ENCODE results near the gene PIP5K1B.

The PIP5K1B gene

DNA sequence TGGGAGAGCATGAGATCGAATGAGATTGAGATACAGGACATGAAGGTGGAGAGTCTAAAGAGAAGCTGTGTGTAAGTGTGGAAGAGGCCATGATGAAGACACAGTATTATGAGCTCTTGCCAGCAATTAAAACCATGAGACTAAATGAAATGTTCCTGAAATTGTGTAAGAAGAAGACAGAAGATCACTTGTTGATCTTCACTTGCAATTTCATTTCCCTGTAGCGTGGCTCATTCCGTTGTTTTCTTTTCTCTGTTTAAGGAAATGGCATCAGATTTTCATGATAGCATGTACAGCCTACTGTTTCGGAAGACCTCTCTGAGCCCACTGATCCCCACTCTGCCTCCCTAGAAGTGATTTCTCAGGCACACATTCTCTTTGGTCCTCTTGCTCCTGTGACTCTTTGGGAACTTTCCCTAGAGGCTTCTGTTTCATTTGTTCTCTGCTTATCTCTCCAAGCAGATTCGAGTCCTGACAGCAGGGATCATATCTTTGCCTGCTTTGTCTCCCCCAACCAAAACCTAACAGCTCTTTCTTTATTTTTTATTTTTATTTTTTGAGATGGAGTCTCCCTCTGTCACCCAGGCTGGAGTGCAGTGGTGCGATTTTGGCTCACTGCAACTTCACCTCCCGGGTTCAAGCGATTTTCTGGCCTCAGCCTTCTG is 16.8 kb downstream of the PIP5K1B start:
- no peak overlapping the region for H3K4me3 ChIP-seq (ENCODE audit: low read depth, low read length)
- in situ Hi-C loops (cut with HindIII; ENCODE audit: low sequenced_read_pairs), result no loop called here
- no peak for TF ChIP-seq CTCF (IDR thresholded peaks at IDR 0.05; ENCODE audit: low read depth, low read length)
- no peak for DNase-seq (ENCODE audit: low read depth, low spot score)

- no peak overlapping the region for H3K4me3 ChIP-seq (ENCODE audit: low read depth, low read length)
- no peak for DNase-seq (ENCODE audit: low read depth, low spot score)
- no peak for TF ChIP-seq CTCF (IDR thresholded peaks at IDR 0.05; ENCODE audit: low read depth, low read length)
- in situ Hi-C loops (cut with HindIII; ENCODE audit: low sequenced_read_pairs), result no loop called here
These were observed 20.0 kb downstream of the PIP5K1B start for GRCh38 chr9:68725070-68725469.

DNA sequence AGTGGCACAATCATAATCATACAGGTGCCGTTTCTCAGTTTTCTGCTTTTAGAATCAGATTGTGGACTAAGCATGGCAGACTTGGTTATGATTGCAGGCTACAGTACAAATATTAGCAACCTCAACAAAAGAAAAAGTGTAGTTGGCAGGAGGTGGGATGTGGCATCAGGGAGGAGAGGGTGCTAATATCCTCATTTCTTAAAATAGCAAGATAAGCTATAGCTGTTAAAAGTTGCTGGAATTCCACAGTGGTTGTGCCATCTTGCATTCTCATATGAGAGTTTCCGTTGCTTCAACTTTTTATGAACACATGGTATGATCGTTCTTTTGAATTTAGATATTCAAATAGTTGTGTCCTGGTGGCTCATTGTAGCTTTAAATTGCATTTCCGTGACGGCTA is 21.4 kb downstream of the PIP5K1B start:
- H3K4me3 ChIP-seq (ENCODE audit: low read depth, low read length), result no peak overlapping the region
- no peak for TF ChIP-seq CTCF (IDR thresholded peaks at IDR 0.05; ENCODE audit: low read depth, low read length)
- no peak for DNase-seq (ENCODE audit: low read depth, low spot score)
- in situ Hi-C loops (cut with HindIII; ENCODE audit: low sequenced_read_pairs), result no loop called here

GRCh38 chr9:68727636-68728035 is 22.6 kb downstream of the PIP5K1B start:
- TF ChIP-seq CTCF (IDR thresholded peaks at IDR 0.05; ENCODE audit: low read depth, low read length), result no peak
- no peak for DNase-seq (ENCODE audit: low read depth, low spot score)
- in situ Hi-C loops (cut with HindIII; ENCODE audit: low sequenced_read_pairs), result no loop called here
- H3K4me3 ChIP-seq (ENCODE audit: low read depth, low read length), result no peak overlapping the region

GRCh38 chr9:68728731-68729130 is 23.7 kb downstream of the PIP5K1B start:
- no peak for TF ChIP-seq CTCF (IDR thresholded peaks at IDR 0.05; ENCODE audit: low read depth, low read length)
- no peak overlapping the region for H3K4me3 ChIP-seq (ENCODE audit: low read depth, low read length)
- no peak for DNase-seq (ENCODE audit: low read depth, low spot score)
- in situ Hi-C loops (cut with HindIII; ENCODE audit: low sequenced_read_pairs), result no loop called here

- no peak for TF ChIP-seq CTCF (IDR thresholded peaks at IDR 0.05; ENCODE audit: low read depth, low read length)
- no peak for DNase-seq (ENCODE audit: low read depth, low spot score)
- no peak overlapping the region for H3K4me3 ChIP-seq (ENCODE audit: low read depth, low read length)
- in situ Hi-C loops (cut with HindIII; ENCODE audit: low sequenced_read_pairs), result no loop called here
These were observed 25.7 kb downstream of the PIP5K1B start for GRCh38 chr9:68730570-68731235.

All from astrocyte of the spinal cord (primary cell).